Vagina (tissue), 2 donors: ENCODE results near the gene TMEM100.

Experiments
- CTCF ChIP-seq, 3 experiments: fragments of 450-650 bp in 2 of 3; fragments of 200-600 bp in 1 of 3; sonication (generic) in 1 of 3; IDR thresholded peaks; one replicate each; pipeline ENCODE4 v1.5.1; 2017 to 2019; ENCODE audit warnings: antibody characterized with exemption in 3 of 3, mild to moderate bottlenecking in 2 of 3, moderate library complexity in 2 of 3
- POLR2A ChIP-seq, 2 donors: fragments of 450-650 bp; IDR thresholded peaks; one replicate each; pipeline ENCODE4 v1.6.1; 2017; ENCODE audit warnings: antibody characterized with exemption in 2 of 2, mild to moderate bottlenecking in 2 of 2, moderate library complexity in 2 of 2
- POLR2AphosphoS5 ChIP-seq, 2 donors: sonication (generic); formaldehyde crosslinking; IDR thresholded peaks; one replicate each; pipeline ENCODE4 v1.9.0; 2017; ENCODE audit warnings: antibody characterized with exemption in 2 of 2, mild to moderate bottlenecking in 2 of 2, low read depth in 1 of 2; ENCODE audit not compliant: insufficient read depth in 1 of 2

- TF ChIP-seq POLR2AphosphoS5 (IDR thresholded peaks at IDR 0.05; ENCODE audit: insufficient read depth in 1 of 2, low read depth in 1 of 2) (no peak), CTCF (IDR thresholded peaks at IDR 0.05) (no peak), POLR2A (IDR thresholded peaks at IDR 0.05) (no peak)
Observed at GRCh38 chr17:55745258-55745657, 22.6 kb upstream of the TMEM100 start.
